Measurements from ENCODE around the gene MYL6B. TPM values are rescaled to one million over a fixed set of nuclear protein-coding genes. Genes with fewer than 3 reads are reported as not detected.
A peak's percentile ranks its signal among the peaks of the same experiment; 100 is the strongest.

MYL6B gene
- total RNA-seq, 4 donors from 2014 or later = 28.5 to 39.4 (median 33.6) TPM

DNA sequence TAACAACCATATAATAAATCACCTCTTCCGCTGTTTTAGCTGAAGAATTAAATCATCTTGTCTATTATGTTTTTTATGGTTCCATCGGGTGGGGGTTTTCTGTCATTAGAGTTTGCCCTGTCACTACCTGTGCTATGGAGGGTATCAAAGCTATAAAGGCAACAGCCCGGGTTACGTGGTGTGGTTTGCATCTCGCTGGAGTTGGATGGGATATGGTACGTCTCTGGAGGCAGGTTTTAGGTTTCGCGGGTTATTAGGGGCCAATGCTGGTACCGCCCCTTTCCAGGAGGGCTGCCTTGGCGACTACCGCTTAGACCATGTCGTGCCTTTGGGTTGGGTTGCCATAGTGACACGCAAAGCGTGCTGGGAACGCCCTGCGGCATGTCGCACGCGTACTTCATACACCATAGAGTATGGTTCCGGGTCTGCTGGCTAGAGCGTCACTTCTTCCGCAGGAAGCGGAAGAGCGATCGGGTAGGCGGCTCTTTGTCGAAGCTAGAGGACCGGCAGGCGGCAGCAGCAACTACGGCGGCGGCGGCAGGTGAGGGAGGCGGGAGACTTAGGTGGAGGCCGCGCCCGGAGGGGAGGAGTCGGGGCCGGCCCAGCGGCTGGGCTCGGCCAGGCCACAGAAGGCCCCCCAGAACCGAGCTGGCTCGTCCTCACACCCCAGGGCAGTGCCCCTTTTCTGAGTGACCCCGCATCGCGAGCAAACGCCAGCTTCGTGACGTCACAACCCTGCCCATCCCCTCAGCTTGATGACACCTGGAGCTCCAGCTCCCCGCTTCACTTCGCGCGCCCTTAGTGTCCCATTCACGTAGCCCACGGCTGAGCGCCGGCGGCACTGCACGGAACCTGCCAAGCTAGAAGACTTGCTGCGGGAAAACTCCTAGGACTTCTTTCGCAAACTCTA is 34.4 kb upstream of the MYL6B start, which contains the start of gene ZC3H10:
TSS of gene ZC3H10 (plus strand) at position 489 of the 910 bp plus-strand sequence. CDS start 2,297 bp downstream, outside the sequence.
- intact Hi-C loops (cut with DNase I) = loop anchor here (2.0 kb wide), 2 partner anchors 71 to 107 kb away; partner anchors contain the start of genes NABP2 and SMARCC2
- peaks cover 47 to 64% (median 54%) of the 10 kb centered on the region in 4 donors for H3K4me1 ChIP-seq

DNA sequence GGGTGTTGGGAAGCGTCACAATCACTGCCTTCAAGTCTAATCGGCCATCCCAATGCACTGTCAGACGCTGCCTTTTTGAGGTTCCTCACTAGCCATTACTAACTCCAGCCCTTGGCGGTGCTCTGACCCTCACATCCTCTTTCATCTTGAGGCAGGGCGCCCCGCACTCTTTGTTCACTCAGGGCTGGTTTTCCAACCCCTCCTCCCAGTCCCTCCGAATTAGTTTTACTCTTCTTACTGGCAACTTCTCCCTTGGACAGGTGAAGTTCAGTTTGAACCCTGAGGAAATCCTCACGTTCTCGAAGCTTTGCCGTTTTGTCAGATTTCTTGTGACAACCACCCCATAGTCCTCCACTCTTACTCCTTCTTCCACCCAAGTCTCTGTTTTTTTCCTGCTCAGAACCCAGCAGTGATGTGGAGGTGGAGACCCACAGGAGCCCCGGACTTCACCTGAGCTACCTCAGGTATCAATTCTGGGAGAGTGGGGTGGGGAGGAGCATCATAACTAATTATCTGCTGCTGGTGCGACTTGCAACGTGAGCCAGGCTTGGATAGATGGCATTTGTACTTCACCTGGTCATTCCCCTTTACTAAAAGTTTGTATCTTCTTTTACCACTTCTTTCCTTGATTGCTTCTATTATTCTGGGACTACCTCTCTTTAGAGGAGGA is 33.6 kb upstream of the MYL6B start:
- H3K27me3 ChIP-seq = no peaks in the 10 kb centered on the region
- 10% methylated on average over 12 of the region's 13 CpGs for WGBS
- no peaks in the 10 kb centered on the region for H3K9me3 ChIP-seq
- no peak for TF ChIP-seq EP300 (IDR thresholded peaks at IDR 0.05)
- no peak for TF ChIP-seq POLR2A (IDR thresholded peaks at IDR 0.05; ENCODE audit: low read depth)
- TF ChIP-seq, protein P1, sequence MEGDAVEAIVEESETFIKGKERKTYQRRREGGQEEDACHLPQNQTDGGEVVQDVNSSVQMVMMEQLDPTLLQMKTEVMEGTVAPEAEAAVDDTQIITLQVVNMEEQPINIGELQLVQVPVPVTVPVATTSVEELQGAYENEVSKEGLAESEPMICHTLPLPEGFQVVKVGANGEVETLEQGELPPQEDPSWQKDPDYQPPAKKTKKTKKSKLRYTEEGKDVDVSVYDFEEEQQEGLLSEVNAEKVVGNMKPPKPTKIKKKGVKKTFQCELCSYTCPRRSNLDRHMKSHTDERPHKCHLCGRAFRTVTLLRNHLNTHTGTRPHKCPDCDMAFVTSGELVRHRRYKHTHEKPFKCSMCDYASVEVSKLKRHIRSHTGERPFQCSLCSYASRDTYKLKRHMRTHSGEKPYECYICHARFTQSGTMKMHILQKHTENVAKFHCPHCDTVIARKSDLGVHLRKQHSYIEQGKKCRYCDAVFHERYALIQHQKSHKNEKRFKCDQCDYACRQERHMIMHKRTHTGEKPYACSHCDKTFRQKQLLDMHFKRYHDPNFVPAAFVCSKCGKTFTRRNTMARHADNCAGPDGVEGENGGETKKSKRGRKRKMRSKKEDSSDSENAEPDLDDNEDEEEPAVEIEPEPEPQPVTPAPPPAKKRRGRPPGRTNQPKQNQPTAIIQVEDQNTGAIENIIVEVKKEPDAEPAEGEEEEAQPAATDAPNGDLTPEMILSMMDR (IDR thresholded peaks at IDR 0.05) = no peak
- TF ChIP-seq POLR2AphosphoS5 (IDR thresholded peaks at IDR 0.05) = no peak
- peak overlapping the region; percentile 66 to 86 (median 78) for H3K4me3 ChIP-seq
- peak overlapping the region; percentile 92 to 98 (median 94) for H3K27ac ChIP-seq (replicated peaks in 1 of 4)
- peaks cover 50 to 71% (median 57%) of the 10 kb centered on the region in 4 donors for H3K4me1 ChIP-seq
- intact Hi-C loops (cut with DNase I) = loop anchor here (2.0 kb wide), 2 partner anchors 70 to 106 kb away; partner anchors contain the start of genes NABP2 and SMARCC2
- no peak for DNase-seq (ENCODE audit: extremely low spot score)
- peaks cover 11 to 27% (median 22%) of the 10 kb centered on the region in 4 donors for H3K36me3 ChIP-seq

More for the DNA sequence above, 34.4 kb upstream of the MYL6B start, which contains the start of gene ZC3H10:
- TF ChIP-seq POLR2A (IDR thresholded peaks at IDR 0.05; ENCODE audit: low read depth) (peak; percentile 86), EP300 (IDR thresholded peaks at IDR 0.05) (no peak), POLR2AphosphoS5 (IDR thresholded peaks at IDR 0.05) (peak; percentile 98 to 100)
- TF ChIP-seq, protein P1 (IDR thresholded peaks at IDR 0.05) = peak; percentile 48 to 53 (median 48)
- peaks cover 13 to 32% (median 29%) of the 10 kb centered on the region in 4 donors for H3K36me3 ChIP-seq
- H3K9me3 ChIP-seq = no peaks in the 10 kb centered on the region
- H3K27ac ChIP-seq (replicated peaks in 1 of 4) = peak within 1 kb of the TSS; percentile 92 to 98 (median 94)
- DNase-seq (ENCODE audit: extremely low spot score) = peak; percentile 99
- H3K27me3 ChIP-seq = no peaks in the 10 kb centered on the region
- H3K4me3 ChIP-seq = peak within 1 kb of the TSS; percentile 66 to 86 (median 78)
- under 1% methylated on average over 32 of the region's 61 CpGs for WGBS

DNA sequence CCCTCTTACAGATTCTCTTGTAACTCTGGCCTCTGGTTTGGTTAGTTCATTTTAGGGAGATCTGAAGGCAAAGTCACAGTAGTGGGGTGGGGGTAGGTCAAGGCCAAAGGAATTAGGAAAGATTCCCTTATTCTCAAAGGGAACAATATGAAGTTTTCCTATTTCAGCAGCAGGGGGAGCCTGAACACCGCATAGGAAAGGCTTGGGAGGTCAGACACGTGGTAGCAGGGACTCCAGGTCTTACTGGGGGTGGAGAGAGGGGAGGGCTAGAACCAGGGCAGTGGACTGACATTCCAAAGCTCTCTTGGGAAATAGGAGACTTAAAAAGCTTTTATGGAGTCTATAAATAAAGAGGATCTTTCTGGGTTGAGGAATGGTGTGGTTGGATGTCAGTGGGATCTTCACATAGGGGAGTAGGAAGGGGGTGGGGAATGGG is 33.0 kb upstream of the MYL6B start:
- intact Hi-C loops (cut with DNase I) = loop anchor here (2.0 kb wide), 2 partner anchors 69 to 105 kb away; partner anchors contain the start of genes NABP2 and SMARCC2

More for the DNA sequence above, 33.0 kb upstream of the MYL6B start:
- WGBS = 0% methylated on average over 2 of the region's 2 CpGs
- no peaks in the 10 kb centered on the region for H3K9me3 ChIP-seq
- H3K27me3 ChIP-seq = no peaks in the 10 kb centered on the region
- peak overlapping the region; percentile 66 to 86 (median 78) for H3K4me3 ChIP-seq
- peak overlapping the region; percentile 92 to 98 (median 94) for H3K27ac ChIP-seq (replicated peaks in 1 of 4)
- peaks cover 50 to 71% (median 59%) of the 10 kb centered on the region in 4 donors for H3K4me1 ChIP-seq
- H3K36me3 ChIP-seq = peaks cover 11 to 27% (median 20%) of the 10 kb centered on the region in 4 donors
- TF ChIP-seq POLR2A (IDR thresholded peaks at IDR 0.05; ENCODE audit: low read depth) = no peak
- peak; percentile 67 to 87 for TF ChIP-seq POLR2AphosphoS5 (IDR thresholded peaks at IDR 0.05)
- TF ChIP-seq, protein P1 (IDR thresholded peaks at IDR 0.05) = peak; percentile 77 to 96 (median 80)
- TF ChIP-seq EP300 (IDR thresholded peaks at IDR 0.05) = no peak
- no peak for DNase-seq (ENCODE audit: extremely low spot score)

Measured in esophagus muscularis mucosa (tissue), 4 donors.